Central memory CD4-positive, alpha-beta T cell (primary cell): ENCODE data around the gene METTL8.

Experiments
- DNase-seq: peaks from one replicate; pipeline ENCODE4 v3.0.0; 2022
- total RNA-seq, 3 experiments: gene quantifications; one replicate each; lab custom pipeline; 2026; lab: John Stamatoyannopoulos, UW

METTL8 gene
- 27.8 to 53.8 (median 39.1) reads per million in 3 experiments for total RNA-seq

DNA sequence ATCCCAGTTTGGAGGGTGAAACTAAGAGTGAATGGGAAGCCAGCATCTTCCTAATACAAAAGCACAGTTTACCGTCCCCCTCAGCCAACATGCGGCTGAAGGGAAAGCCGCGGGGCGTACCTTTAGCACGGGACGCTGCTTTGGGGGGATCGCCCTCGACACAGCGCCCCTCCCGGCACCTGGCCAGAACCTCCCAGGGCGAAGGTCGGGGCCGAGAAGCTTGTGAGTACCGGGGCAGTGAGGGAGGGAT lies at the start of gene METTL8:
Gene METTL8, minus strand, starts transcription at position 228 of the 250 bp plus-strand sequence. CDS start 41,805 bp downstream, outside the sequence.
- no peak for DNase-seq

- DNase-seq: no peak
These were observed 49.1 kb upstream of the METTL8 start for GRCh38 chr2:171482877-171483276.

DNA sequence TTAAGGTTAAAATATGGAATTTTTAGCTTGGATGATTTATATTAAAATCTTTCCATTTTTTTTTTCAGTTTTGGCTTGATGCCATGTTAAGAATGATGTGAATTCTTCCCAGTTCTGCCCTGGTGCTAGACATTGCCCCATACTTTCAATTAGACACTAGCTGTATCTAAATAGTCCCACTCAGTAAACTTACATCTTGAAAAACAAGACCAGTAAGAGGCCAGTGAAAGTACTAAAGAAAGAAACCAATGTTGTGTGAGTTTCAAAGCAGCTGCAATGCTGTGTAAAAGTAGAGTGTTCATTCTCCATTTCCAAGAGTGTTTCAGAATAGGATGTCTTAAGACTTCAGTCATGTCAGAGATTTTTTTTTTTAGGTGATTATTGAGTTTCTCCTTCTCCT lies 48.5 kb upstream of the METTL8 start:
- no peak for DNase-seq

GRCh38 chr2:171480908-171481307 lies 47.1 kb upstream of the METTL8 start:
- DNase-seq: no peak

DNA sequence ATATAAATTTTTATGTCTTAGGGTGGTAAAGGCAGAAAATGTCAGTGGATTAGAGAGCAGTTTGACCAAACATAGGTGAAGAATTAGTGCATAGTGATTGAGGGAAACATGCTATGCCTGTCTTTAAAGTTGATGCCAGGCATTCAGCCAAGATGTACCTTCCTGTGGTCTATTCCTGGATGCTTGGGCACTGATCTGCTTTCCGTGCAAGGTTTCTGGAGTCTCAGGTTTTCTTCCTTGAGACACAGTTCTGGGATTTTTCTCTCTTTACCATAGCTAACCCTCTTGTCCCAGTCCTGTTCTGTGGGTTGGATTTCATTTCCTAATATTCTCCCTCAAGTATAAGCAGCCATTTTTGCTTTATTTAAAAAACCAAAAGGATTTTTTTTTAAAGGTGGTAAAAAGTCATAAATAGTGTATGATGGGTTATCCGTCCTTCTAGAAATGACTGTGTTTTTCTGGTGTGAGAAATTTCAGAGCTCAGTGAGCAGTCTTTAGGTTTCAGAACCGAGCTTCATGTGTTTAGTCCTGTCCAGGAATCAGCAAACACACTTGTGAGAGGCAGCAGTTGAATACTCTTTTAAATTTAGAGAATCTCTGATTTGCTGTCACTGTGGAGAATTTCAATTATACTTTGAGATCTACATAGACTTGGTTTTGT lies 45.5 kb upstream of the METTL8 start:
- DNase-seq: no peak

- DNase-seq: no peak
These were observed 44.6 kb upstream of the METTL8 start for GRCh38 chr2:171478345-171478744.

DNA sequence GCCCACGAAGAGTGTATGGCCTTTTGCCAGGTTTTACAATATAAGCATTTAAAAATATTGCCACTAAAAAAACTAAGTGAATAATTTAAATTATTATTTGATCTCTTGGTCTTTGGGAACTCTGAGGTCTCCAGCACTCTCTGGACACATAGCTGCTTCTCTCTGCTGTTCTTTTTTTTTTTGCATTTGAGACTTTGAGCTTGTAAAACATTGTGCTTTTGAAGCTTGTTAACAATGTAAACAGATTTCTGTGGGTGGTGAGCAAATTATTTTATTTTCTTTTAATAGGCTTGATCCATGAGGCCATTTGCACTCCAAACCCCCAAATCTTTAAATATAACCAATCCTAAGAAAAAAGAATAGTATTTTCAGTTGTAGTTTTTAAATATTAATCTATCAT lies 42.2 kb upstream of the METTL8 start:
- DNase-seq: no peak

- DNase-seq: no peak
These were observed 36.3 kb upstream of the METTL8 start for GRCh38 chr2:171470129-171470528.

GRCh38 chr2:171469176-171469575 lies 35.4 kb upstream of the METTL8 start:
- DNase-seq: no peak

DNA sequence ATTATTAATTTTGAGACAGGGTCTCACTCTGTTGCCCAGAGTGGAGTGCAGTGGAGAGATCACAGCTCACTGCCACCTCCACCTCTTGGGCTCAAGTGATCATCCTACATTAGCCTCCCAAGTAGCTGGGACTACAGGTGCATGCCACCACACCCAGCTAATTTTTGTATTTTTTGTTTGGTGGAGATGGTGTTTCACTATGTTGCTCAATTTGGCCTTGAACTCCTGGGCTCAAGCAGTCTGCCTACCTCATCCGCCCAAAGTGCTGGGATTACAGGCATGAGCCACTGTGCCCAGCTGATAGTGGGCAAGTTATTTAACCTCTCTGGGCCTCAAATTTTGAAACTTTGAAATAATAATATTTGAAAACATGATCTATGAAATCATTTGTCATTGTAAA lies 26.7 kb upstream of the METTL8 start:
- DNase-seq: no peak

DNA sequence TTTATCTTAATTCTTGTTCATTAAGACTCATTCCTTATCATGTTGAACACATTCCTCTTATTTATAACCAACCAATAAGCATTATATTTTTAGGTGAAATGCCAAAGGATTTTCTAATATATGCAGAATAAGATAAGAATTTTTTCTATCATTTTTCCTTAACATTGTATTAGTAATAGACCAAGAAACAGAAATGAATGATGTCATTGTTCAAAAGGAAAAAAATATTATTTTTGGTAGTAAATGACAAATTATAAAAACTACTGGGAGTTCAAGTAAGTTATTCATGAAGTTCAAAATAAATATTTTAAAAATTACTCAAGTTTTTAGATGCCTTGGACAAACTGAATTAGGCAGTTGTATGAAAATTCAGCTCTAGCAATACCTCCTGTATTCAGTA lies 25.7 kb upstream of the METTL8 start:
- DNase-seq: no peak

DNA sequence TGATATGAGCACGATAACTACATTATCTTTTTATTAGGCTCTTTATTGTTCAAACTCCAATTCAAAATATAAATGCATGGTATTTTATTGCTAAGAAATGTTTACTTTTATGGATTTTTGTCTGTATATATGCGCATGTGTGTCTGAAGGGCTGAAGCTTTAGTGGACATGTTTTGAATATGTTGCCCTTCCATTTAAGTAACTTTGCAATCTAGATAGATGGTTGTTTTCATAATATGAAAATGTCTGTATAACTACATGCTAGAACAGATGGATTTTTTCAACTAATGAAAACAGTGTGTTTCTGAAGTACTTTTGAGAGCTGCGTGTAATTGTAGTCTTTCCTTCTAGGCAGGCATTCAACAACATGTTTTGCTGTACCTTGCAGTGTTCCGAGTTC lies 19.0 kb upstream of the METTL8 start:
- no peak for DNase-seq

- no peak for DNase-seq
These were observed 17.3 kb upstream of the METTL8 start for GRCh38 chr2:171451074-171451473.

DNA sequence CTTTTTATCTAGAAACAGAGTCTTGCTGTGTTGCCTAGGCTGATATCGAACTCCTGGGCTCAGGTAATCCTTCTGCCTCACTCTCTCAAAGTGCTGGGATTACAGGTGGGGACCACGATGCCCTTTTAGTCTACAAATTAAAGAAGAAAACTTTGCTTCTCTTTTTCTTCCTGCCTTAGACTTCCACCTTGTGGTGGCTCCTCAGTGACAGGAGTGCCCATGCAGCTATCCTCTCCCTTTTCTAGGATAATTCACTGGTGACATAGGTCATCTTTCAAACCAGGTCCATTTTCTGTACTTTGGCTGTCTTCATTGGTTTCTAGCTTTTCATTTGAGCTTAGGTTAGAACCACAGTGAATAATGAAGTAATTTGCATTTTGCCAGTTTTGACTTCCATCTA lies 13.9 kb upstream of the METTL8 start:
- no peak for DNase-seq

- no peak for DNase-seq
These were observed 7.7 kb upstream of the METTL8 start for GRCh38 chr2:171441470-171441869.

DNA sequence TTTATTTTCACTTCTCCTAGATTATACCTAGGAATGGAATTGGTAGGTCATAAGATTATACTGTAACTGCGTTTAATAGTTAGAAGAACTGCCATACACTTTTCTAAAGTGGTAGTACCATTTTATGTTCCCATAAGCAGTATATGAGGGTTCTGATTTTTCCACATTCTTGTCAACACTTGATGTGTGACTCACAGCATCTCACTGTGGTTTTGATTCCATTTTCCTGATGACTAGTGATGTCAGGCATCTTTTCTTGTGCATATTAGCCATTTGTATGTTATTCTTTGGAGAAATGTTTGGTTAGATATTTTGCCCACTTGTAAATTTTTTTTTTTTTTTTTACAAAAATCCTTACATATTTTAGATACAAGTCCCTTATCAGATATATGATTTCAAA lies 2.5 kb upstream of the METTL8 start:
- no peak for DNase-seq

DNA sequence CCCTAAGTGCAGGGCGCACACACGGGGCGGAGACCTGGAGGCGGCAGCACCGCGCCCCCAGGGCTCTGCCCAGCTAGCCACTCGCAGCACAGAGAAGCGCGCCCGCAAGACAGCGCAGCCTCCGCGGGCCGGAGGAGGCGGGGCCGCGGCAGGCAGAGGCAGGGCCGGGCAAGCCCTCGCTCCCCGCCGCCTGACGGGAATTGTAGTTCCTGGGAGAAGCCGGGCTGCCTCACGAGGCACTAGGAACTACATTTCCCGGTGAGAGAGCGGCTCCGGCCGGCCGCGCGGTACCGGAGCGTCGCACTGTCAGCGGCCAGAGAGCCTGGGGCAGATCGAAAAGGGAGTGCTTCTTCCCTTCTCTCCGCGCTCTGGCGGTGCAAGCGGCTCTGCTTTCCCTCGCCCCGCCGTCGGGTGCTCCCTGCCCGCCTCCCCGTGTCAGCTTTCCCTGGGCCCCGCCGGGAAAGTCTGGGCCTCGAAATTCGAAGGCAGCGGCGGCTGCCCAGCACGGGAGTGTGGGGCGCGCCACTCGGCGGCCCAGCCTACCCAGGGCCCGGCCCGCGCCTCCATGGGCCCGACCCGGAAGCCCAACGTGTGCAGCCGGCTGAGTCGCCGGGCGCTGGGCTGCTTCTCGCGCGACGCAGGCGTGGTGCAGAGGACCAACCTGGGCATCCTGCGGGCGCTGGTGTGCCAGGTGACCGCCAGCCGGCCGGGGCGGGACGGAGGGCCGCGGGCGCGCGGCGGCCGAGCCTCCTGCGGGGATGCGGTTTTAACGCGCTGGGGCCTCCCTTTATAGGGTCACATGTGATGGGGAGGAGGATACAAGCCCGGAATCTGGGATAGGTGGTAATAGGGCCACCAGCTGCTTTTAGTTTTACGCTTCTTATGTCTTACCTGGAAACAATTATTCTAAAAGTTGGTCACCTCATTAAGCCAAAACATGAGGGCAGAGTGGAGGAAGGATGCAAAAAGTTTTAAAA lies 511 bp upstream of the METTL8 start, which contains the start of gene DCAF17:
Gene DCAF17, plus strand, starts transcription at position 214 of the 977 bp plus-strand sequence. Its CDS starts 352 bp downstream, at position 566.
- peak; percentile 93 for DNase-seq

GRCh38 chr2:171432969-171433762 lies 624 bp downstream of the METTL8 start:
- DNase-seq: peak; percentile 25

DNA sequence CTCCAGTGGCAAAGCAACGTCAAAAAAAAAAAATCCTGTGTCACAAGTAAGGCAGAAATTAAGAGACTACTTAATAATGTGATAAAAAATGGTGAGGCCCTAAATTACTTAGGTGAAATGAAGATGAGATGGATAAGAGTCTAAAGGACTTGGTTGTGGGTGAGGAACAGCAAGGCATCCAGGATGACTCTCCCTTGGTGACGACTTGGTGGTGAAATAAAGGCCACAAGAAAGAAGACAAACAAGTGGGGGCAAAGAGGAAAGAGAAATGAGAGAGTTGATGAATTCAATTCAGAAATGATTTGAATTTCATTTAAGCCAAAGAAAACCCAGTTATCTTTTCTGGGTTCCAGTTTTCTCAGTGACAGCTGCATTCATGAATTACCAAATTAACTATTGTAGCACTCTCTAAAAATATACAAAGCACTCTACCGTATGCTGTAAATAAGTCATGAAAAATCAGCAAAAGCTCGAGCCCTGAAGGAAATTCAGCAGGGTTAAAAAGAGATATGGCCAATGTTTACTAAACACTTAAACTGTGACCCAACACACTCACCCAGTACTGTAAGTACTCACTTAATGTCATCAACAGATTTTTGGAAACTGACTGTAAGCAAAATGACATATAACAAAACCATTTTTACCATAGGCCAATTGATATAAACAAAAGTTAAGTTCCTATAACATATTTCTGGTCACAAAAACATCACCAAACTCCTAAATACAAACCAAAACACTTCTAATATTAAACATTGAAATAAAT lies 1.4 kb downstream of the METTL8 start:
- DNase-seq: no peak

- no peak for DNase-seq
These were observed 2.1 kb downstream of the METTL8 start for GRCh38 chr2:171431677-171432167.

DNA sequence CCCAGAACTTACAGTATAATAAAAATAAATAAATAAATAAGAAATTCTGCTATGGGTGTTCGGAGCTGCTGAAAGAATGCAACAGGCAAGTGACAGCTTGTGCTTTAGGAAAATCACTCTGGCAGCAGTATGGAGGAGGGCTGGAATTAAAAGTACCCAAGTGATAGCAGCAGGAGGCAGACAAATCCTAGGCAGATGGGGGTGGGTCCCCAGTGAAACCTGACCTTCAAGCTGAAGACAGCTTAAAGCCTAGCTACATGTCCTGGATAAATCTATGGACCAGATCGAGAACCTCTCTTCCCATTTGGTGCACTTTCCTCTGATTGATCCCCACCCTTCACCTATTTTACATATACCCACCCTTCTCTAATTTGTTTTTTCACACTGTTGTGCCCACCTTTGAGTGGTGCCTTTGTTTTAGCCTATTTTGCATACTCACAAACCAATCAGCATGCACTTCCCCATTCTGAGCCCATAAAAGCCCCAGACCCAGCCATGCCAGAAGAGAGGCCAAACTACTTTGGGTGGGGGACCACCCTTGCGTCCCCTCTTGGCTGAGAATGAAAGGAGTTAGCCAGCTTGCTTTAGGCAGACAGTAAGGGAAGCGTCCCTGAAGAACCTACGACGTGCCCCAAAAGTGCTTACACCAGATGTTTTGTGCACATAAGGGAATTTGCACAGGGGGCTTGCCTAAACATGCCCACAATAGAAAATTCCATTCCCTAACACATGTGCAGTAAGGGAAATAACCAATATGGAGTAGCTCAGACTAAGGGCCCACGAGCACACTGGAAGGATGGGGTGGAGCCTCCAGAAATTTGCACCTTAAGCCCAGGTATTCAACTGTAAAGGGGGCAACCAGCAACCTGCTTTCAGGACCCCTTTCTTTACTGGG lies 3.0 kb downstream of the METTL8 start:
- no peak for DNase-seq
